Measurements from ENCODE around the gene FLAD1.

The FLAD1 gene

DNA sequence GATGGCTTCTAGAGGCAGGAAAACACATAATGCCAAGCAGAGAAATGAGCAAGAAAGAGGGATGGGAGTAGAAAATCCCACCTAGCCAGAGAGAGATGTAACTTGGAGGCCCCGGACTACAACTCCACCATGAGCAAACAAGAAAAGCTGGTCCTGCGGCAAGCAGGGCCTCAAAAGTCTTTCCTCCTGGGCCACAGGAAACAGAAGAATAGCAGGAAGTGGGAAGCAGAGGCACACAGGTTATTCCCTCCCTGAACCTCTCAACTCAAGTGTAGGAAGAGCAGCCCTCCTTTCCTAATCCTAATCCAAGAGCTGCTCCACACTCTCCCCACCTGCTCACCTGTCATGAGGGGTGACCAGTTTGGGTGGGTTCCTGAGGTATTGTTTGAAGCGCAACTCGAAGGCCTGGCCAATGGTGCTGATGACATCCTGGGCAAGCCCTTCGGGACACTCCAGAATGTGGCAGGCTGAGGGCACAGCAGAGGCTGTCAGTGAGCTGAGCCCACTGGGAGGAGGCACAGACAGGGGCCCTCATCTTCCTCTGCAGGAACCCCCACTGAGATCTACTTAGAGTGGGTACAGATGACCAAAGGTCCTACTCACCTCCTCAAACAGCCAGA, 15.7 kb upstream of the FLAD1 start:
- TF ChIP-seq CTCF (IDR thresholded peaks at IDR 0.05), result no peak
- intact Hi-C loops (cut with DNase I; ENCODE audit: low total_unique reads), result no loop called here
- peaks cover 36 to 69% (median 54%) of the 10 kb centered on the region in 3 donors for H3K36me3 ChIP-seq
- DNase-seq, result no peak
- H3K9me3 ChIP-seq, result no peaks in the 10 kb centered on the region
- H3K27me3 ChIP-seq, result no peaks in the 10 kb centered on the region
- H3K4me1 ChIP-seq, result peaks cover 0 to 58% (median 48%) of the 10 kb centered on the region in 4 donors
- peak overlapping the region; percentile 21 to 24 for H3K27ac ChIP-seq
- H3K4me3 ChIP-seq, result no peak overlapping the region

GRCh38 chr1:154968731-154969130, 14.4 kb upstream of the FLAD1 start:
- TF ChIP-seq CTCF (IDR thresholded peaks at IDR 0.05), result no peak
- H3K36me3 ChIP-seq, result peaks cover 36 to 60% (median 45%) of the 10 kb centered on the region in 3 donors
- intact Hi-C loops (cut with DNase I; ENCODE audit: low total_unique reads), result no loop called here
- H3K9me3 ChIP-seq, result no peaks in the 10 kb centered on the region
- DNase-seq, result no peak
- H3K27ac ChIP-seq, result peak overlapping the region; percentile 95 to 97
- peak overlapping the region in 1 of 2 donors; percentile 76 for H3K4me3 ChIP-seq
- peaks cover 0 to 55% (median 50%) of the 10 kb centered on the region in 4 donors for H3K4me1 ChIP-seq
- no peaks in the 10 kb centered on the region for H3K27me3 ChIP-seq

GRCh38 chr1:154969246-154969645, 13.9 kb upstream of the FLAD1 start:
- intact Hi-C loops (cut with DNase I; ENCODE audit: low total_unique reads), result no loop called here

DNA sequence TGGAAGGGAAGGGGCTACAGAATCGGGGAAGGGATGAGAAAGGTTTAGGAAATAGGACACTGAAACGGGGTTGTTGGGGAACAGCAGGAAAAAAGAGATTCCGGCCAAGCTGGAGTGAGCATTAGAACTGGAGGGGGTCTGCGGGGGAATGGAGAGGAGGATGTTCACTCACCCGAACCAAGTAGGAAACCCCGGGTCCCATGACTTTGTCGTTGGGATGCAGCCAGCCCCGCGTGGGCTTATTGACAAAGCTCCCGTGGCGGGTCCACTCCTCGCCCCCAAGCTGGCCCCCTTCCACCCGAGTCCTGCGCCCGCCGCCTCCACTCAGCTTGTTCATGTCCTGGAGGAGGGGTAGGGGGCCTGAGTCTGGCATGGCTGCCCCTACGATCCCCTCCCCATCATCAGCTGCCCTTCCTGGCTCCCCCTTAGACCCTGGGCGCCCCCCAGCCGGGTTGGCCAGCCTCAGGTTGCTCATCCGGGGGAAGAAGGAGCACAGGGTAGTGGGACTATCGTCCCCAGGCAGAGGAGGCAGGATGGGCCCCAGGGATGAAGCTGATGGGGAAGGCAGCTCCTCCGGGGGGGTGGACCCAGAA, 13.2 kb upstream of the FLAD1 start:
- peaks cover 32 to 48% (median 34%) of the 10 kb centered on the region in 3 donors for H3K36me3 ChIP-seq
- intact Hi-C loops (cut with DNase I; ENCODE audit: low total_unique reads), result no loop called here
- no peak for TF ChIP-seq CTCF (IDR thresholded peaks at IDR 0.05)
- no peaks in the 10 kb centered on the region for H3K27me3 ChIP-seq
- peak in 1 of 2 donors; percentile 75 for DNase-seq
- peaks cover 0 to 54% (median 50%) of the 10 kb centered on the region in 4 donors for H3K4me1 ChIP-seq
- peak overlapping the region; percentile 45 to 76 for H3K4me3 ChIP-seq
- no peaks in the 10 kb centered on the region for H3K9me3 ChIP-seq
- H3K27ac ChIP-seq, result peak overlapping the region; percentile 95 to 97

More at GRCh38 chr1:154969246-154969645, 13.9 kb upstream of the FLAD1 start:
- DNase-seq, result no peak
- H3K36me3 ChIP-seq, result peaks cover 36 to 55% (median 40%) of the 10 kb centered on the region in 3 donors
- peaks cover 0 to 54% (median 50%) of the 10 kb centered on the region in 4 donors for H3K4me1 ChIP-seq
- no peaks in the 10 kb centered on the region for H3K9me3 ChIP-seq
- H3K27me3 ChIP-seq, result no peaks in the 10 kb centered on the region
- H3K27ac ChIP-seq, result peak overlapping the region; percentile 95 to 97
- no peak for TF ChIP-seq CTCF (IDR thresholded peaks at IDR 0.05)
- peak overlapping the region in 1 of 2 donors; percentile 76 for H3K4me3 ChIP-seq

- DNase-seq, result peak; percentile 95 to 98
- Histone ChIP-seq H3K27ac (peak within 1 kb of the TSS; percentile 95 to 97), H3K4me3 (peak within 1 kb of the TSS; percentile 45 to 76), H3K9me3 (no peaks in the 10 kb centered on the region), H3K36me3 (peaks cover 23 to 40% (median 25%) of the 10 kb centered on the region in 3 donors), H3K4me1 (peaks cover 0 to 57% (median 49%) of the 10 kb centered on the region in 4 donors), H3K27me3 (no peaks in the 10 kb centered on the region)
- intact Hi-C loops (cut with DNase I; ENCODE audit: low total_unique reads), result no loop called here
- no peak for TF ChIP-seq CTCF (IDR thresholded peaks at IDR 0.05)
Observed at GRCh38 chr1:154970631-154971340, 12.4 kb upstream of the FLAD1 start, which contains the start of gene SHC1. TSS of gene SHC1 (minus strand) at chr1:154970747. CDS start at chr1:154970526, 221 bp downstream.

All from tibial artery (tissue), 4 donors.